GM11168 (cell line): ENCODE results near the gene DCTN1.
"Not testable (repeated sequence)": the region's sequence is repeated elsewhere in the genome, so short reads cannot be mapped to it uniquely, and the experiment has no call there.

Source experiments
- in situ Hi-C: fragments of 300-500 bp; cut with MboI; formaldehyde crosslinking; loops from one replicate; pipeline ENCODE4 v1.12.0; 2022; ENCODE audit warnings: low sequenced_read_pairs; ENCODE audit not compliant: unreplicated experiment

The DCTN1 gene

GRCh38 chr2:74374509-74375205 lies 5.5 kb downstream of the DCTN1 start:
- in situ Hi-C loops, result no loop called here

GRCh38 chr2:74373985-74374384 lies 6.1 kb downstream of the DCTN1 start:
- in situ Hi-C loops, result no loop called here

- in situ Hi-C loops, result no loop called here
These were observed 6.9 kb downstream of the DCTN1 start for GRCh38 chr2:74373221-74373676.

- in situ Hi-C loops, result no loop called here
These were observed 7.4 kb downstream of the DCTN1 start for GRCh38 chr2:74372674-74373073.

GRCh38 chr2:74371421-74371820 lies 8.7 kb downstream of the DCTN1 start:
- in situ Hi-C loops, result no loop called here

- in situ Hi-C loops, result no loop called here
These were observed 10.1 kb downstream of the DCTN1 start for GRCh38 chr2:74369976-74370375.

- in situ Hi-C loops, result no loop called here
These were observed 11.6 kb downstream of the DCTN1 start for GRCh38 chr2:74368499-74368898.

GRCh38 chr2:74367789-74368188 lies 12.3 kb downstream of the DCTN1 start:
- in situ Hi-C loops, result no loop called here

GRCh38 chr2:74366036-74366435 lies 14.1 kb downstream of the DCTN1 start:
- in situ Hi-C loops, result no loop called here

GRCh38 chr2:74364533-74365505 lies 15.3 kb downstream of the DCTN1 start:
- in situ Hi-C loops, result no loop called here

- in situ Hi-C loops, result no loop called here
These were observed 18.8 kb downstream of the DCTN1 start for GRCh38 chr2:74361327-74361726.

- in situ Hi-C loops, result no loop called here
These were observed 22.5 kb downstream of the DCTN1 start for GRCh38 chr2:74357627-74358026.

GRCh38 chr2:74349889-74350288 lies 30.2 kb downstream of the DCTN1 start:
- in situ Hi-C loops, result no loop called here

- in situ Hi-C loops, result no loop called here
These were observed 32.4 kb downstream of the DCTN1 start for GRCh38 chr2:74347742-74348141.

GRCh38 chr2:74347303-74347702 lies 32.8 kb downstream of the DCTN1 start:
- in situ Hi-C loops, result no loop called here

- in situ Hi-C loops, result no loop called here
These were observed 34.7 kb downstream of the DCTN1 start for GRCh38 chr2:74345272-74345943.

- in situ Hi-C loops, result no loop called here
These were observed 36.8 kb downstream of the DCTN1 start, which contains the start of gene SLC4A5 for GRCh38 chr2:74343316-74343715. SLC4A5 (minus strand) TSS chr2:74343416; CDS start chr2:74315023, 28,393 bp downstream.

- in situ Hi-C loops, result not testable (repeated sequence)
These were observed 43.9 kb downstream of the DCTN1 start for GRCh38 chr2:74336227-74336626.

GRCh38 chr2:74334931-74335333 lies 45.2 kb downstream of the DCTN1 start:
- in situ Hi-C loops, result no loop called here

GRCh38 chr2:74333896-74334586 lies 46.1 kb downstream of the DCTN1 start:
- in situ Hi-C loops, result no loop called here
